ENCODE data around the gene SCYGR5. TPM values are rescaled to one million over a fixed set of nuclear protein-coding genes. Genes with fewer than 3 reads are reported as not detected.
"Not testable (repeated sequence)": the region's sequence is repeated elsewhere in the genome, so short reads cannot be mapped to it uniquely, and the experiment has no call there.

The SCYGR5 gene
- total and polyA plus RNA-seq, 11 donors = not detected

DNA sequence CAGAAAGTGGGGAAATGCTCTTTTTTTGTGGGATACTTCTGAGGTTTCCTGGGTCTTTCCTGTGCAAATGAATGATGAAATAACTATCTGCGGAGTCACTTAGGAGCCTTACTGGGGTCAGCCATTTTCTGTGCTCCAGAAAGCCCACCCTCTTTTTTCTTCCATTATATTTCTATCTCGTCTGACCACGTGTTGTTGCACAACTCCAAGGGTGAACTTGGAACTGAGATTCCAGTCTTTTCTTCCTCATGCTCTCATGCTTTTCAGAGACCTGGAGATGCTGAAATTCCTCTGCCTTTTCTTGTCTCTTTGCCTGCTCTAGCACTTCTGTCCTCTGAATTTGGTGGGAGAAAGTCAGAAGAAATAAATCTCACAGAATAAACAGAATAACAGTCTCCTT is 4.8 kb upstream of the SCYGR5 start:
- Histone ChIP-seq H3K4me1 (peaks cover 0 to 7% (median 0%) of the 10 kb centered on the region in 12 donors), H3K9me3 (no peaks in the 10 kb centered on the region), H3K27ac (no peak overlapping the region), H3K4me3 (no peak overlapping the region), H3K27me3 (no peaks in the 10 kb centered on the region), H3K36me3 (no peaks in the 10 kb centered on the region)
- ATAC-seq (no peak), DNase-seq (no peak)
- TF ChIP-seq POLR2A (IDR thresholded peaks at IDR 0.05) = no peak
- TF ChIP-seq, protein P1, sequence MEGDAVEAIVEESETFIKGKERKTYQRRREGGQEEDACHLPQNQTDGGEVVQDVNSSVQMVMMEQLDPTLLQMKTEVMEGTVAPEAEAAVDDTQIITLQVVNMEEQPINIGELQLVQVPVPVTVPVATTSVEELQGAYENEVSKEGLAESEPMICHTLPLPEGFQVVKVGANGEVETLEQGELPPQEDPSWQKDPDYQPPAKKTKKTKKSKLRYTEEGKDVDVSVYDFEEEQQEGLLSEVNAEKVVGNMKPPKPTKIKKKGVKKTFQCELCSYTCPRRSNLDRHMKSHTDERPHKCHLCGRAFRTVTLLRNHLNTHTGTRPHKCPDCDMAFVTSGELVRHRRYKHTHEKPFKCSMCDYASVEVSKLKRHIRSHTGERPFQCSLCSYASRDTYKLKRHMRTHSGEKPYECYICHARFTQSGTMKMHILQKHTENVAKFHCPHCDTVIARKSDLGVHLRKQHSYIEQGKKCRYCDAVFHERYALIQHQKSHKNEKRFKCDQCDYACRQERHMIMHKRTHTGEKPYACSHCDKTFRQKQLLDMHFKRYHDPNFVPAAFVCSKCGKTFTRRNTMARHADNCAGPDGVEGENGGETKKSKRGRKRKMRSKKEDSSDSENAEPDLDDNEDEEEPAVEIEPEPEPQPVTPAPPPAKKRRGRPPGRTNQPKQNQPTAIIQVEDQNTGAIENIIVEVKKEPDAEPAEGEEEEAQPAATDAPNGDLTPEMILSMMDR (IDR thresholded peaks at IDR 0.05) = no peak
- 51 to 62% (median 52%) methylated on average over 3 of the region's 3 CpGs for WGBS, 4 donors
- intact Hi-C loops (cut with DNase I) = loop anchor here in 2 of 10 donors (5.0 to 10.0 kb wide), 2 partner anchors 100 to 197 kb away; no protein-coding TSS in a partner anchor

- TF ChIP-seq POLR2A (IDR thresholded peaks at IDR 0.05) = no peak
- TF ChIP-seq, protein P1 (IDR thresholded peaks at IDR 0.05) = no peak
- Histone ChIP-seq H3K4me3 (no peak overlapping the region), H3K4me1 (peaks cover 0 to 7% (median 0%) of the 10 kb centered on the region in 12 donors), H3K36me3 (no peaks in the 10 kb centered on the region), H3K9me3 (no peaks in the 10 kb centered on the region), H3K27me3 (no peaks in the 10 kb centered on the region), H3K27ac (no peak overlapping the region)
- intact Hi-C loops (cut with DNase I) = loop anchor here in 1 of 10 donors (10.0 kb wide), 1 partner anchor 201 kb away; no protein-coding TSS in a partner anchor
- ATAC-seq (no peak), DNase-seq (no peak)
- 76 to 85% (median 81%) methylated on average over 6 of the region's 6 CpGs for WGBS, 4 donors
Measured at GRCh38 chr2:227665189-227665940, 1.2 kb upstream of the SCYGR5 start.

DNA sequence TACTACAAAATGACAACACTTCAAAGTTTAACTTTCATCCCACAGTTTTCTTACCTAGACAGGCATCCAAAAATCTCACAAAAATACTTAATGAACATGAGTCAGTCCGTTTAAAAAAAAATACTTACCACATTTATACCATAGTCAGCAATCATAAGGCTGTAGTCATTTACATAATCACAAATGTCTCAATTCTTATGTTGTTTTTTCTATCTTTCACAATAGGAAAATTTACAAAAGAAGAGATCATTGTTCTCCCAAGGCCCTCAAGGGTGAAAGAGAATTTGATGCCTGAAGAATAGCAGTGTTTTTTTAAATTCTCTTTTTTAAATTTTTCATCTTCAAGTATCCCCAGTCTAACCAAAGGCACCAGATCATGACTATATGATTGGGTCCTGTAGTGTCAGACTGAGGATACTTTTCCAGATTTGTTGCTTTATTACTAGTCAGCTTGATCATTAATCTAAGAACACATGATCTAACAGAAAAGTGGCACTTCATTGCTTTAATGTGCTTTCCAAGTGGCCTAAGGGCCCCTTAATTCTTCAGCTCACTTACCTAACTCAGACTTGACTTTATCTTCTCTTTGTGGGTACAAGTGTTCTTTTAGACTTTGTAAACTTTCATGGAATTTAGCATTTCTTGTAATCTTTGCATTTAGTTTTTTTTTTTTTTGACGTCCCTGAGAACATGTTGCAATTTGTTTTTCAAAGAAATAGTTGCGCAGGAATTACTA is 4.7 kb downstream of the SCYGR5 start:
- Histone ChIP-seq H3K27ac (no peak overlapping the region), H3K4me3 (no peak overlapping the region), H3K4me1 (no peaks in the 10 kb centered on the region), H3K27me3 (no peaks in the 10 kb centered on the region), H3K9me3 (no peaks in the 10 kb centered on the region), H3K36me3 (no peaks in the 10 kb centered on the region)
- ATAC-seq = no peak
- DNase-seq = no peak
- 69 to 74% (median 72%) methylated on average over 3 of the region's 3 CpGs for WGBS, 4 donors
- TF ChIP-seq POLR2A (IDR thresholded peaks at IDR 0.05) = no peak
- TF ChIP-seq, protein P1 (IDR thresholded peaks at IDR 0.05) = no peak
- intact Hi-C loops (cut with DNase I) = no loop called here

DNA sequence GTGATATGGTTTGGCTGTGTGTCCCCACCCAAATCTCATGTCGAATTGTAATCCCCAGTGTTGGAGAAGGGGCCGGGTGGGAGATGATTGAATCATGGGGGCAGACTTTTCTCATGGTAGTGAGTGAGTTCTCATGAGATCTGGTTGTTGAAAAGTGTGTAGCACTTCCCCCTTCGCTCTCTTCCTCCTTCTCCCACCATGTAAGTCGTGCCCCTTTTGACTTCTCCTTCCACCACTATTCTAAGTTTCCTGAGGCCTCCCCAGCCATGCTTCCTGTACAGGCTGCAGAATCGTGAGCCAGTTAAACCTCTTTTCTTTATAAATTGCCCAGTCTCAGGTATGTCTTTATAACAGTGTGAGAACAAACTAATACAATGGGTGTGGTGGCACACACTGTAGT is 7.0 kb downstream of the SCYGR5 start:
- H3K36me3 ChIP-seq; H3K27ac ChIP-seq; DNase-seq; H3K4me1 ChIP-seq; intact Hi-C loops (cut with DNase I); H3K9me3 ChIP-seq; H3K27me3 ChIP-seq; ATAC-seq; H3K4me3 ChIP-seq: not testable (repeated sequence)
- WGBS, 4 donors = 70 to 79% (median 75%) methylated on average over 5 of the region's 5 CpGs

Measured in heart left ventricle (tissue), 16 donors.